GM23248 (cell line): Measurements from ENCODE around the gene GMCL2.

ENCODE experiments used
- EZH2 ChIP-seq: fragments of 200-600 bp; sonication (generic); IDR thresholded peaks from 2 replicates; pipeline ENCODE4 v1.6.1; 2018; ENCODE audit warnings: antibody characterized with exemption, mild to moderate bottlenecking; ENCODE audit not compliant: insufficient read depth, poor library complexity, severe bottlenecking
- EZH2phosphoT487 ChIP-seq: fragments of 200-600 bp; sonication (generic); IDR thresholded peaks from 2 replicates; pipeline ENCODE4 v1.6.1; 2018; ENCODE audit warnings: antibody characterized with exemption, moderate library complexity, mild to moderate bottlenecking, low read depth; ENCODE audit not compliant: insufficient read depth

DNA sequence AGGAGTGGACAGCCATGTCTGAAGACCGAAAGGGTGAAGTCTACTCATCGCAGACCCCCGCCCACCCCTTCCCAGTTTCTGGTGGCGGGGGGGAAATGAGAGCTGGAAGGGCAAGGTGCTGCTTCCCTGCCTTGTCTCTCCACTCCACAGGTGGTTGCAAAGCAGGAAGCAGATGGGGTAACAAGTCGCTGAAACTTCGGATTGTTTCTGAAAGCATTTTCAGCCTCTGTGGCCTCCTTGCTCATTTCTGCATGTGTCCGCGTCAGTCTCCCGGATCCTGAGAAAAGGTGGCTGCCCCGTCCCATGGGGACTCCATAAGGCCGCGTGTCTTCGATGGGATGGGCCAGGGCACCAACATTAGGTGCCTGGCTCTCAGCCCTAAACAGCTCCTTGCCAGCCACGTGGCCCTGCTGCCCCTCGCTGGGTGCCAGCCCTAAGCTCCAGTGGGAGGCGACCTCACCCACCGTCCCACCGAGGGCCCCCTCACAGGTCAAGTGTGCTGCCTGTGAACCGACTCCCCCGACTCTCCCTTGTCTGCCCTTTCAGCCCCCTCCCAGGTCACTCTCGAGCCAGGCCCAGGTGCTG lies 44.5 kb upstream of the GMCL2 start:
- TF ChIP-seq EZH2, result no peak
- TF ChIP-seq EZH2phosphoT487, result no peak
